Measurements from ENCODE around the gene SLC11A2. TPM values are rescaled to one million over a fixed set of nuclear protein-coding genes. Genes with fewer than 3 reads are reported as not detected.

SLC11A2 gene
- total and polyA plus RNA-seq, 9 of the 15 experiments (the other 6 are each of a cell fraction or from before 2014, with no cell fraction given), result 21.1 to 54.0 (median 32.9) TPM

DNA sequence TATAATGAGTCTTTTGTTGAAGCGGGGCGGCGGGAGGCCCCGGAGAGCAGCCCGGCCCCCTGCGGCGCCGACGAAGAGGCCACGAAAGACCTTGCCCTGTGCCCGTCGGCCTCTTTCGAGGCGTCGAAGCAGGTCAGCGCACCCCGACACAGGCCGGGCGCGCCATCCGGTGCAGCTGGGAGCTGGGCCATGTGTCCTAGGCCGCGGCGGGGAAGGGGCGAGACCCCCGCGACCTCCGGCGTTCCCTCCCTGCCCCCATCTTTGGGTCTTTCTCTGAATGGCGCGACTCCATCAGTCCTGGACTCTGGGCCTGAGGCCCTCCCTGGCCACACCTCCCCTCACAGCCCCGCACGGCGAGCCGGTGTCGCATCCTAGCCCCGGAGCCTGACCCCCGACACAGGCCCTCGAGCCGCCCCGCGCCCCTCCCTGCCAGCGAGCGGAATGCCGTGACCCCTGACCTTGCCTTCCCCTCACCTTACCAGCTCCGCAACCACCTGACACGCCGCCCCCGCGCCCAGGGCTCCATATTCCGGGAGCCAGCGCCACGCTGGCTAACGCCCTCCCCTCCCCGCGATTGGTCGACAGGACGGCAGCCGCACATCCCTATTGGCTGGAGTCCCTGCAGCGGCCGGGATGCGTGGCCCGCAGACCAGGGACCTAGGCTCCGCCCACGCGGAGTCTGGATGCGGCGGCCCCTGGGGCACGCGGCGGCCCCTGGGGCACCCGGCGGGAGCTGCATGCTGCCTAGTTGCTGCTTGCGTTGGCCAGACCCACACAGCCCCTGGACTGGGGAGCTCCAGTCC is at the start of gene SLC11A2 (continued):
- no peak for TF ChIP-seq EWSR1 (IDR thresholded peaks at IDR 0.05; ENCODE audit: borderline replicate concordance, low read depth, partially characterized antibody)
- no peak for TF ChIP-seq RFX7 (CRISPR knock-in tag; IDR thresholded peaks at IDR 0.05)
- TF ChIP-seq, protein P1, sequence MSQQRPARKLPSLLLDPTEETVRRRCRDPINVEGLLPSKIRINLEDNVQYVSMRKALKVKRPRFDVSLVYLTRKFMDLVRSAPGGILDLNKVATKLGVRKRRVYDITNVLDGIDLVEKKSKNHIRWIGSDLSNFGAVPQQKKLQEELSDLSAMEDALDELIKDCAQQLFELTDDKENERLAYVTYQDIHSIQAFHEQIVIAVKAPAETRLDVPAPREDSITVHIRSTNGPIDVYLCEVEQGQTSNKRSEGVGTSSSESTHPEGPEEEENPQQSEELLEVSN (IDR thresholded peaks at IDR 0.05; ENCODE audit: borderline replicate concordance in 1 of 2, extremely low read depth in 1 of 2, insufficient read depth in 1 of 2, insufficient read length in 1 of 2, low read depth in 1 of 2, low read length in 1 of 2, poor library complexity in 1 of 2, severe bottlenecking in 1 of 2), result peak; percentile 90 to 95
- TF ChIP-seq, protein P2, sequence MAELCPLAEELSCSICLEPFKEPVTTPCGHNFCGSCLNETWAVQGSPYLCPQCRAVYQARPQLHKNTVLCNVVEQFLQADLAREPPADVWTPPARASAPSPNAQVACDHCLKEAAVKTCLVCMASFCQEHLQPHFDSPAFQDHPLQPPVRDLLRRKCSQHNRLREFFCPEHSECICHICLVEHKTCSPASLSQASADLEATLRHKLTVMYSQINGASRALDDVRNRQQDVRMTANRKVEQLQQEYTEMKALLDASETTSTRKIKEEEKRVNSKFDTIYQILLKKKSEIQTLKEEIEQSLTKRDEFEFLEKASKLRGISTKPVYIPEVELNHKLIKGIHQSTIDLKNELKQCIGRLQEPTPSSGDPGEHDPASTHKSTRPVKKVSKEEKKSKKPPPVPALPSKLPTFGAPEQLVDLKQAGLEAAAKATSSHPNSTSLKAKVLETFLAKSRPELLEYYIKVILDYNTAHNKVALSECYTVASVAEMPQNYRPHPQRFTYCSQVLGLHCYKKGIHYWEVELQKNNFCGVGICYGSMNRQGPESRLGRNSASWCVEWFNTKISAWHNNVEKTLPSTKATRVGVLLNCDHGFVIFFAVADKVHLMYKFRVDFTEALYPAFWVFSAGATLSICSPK (IDR thresholded peaks at IDR 0.05; ENCODE audit: borderline replicate concordance), result no peak
- peak; percentile 18; the same call in 1 of the 2 replicates for TF ChIP-seq ZNF12 (CRISPR knock-in tag; IDR thresholded peaks at IDR 0.05)
- no peak for TF ChIP-seq MAFK (IDR thresholded peaks at IDR 0.05; ENCODE audit: low read length)
- TF ChIP-seq SIN3B (IDR thresholded peaks at IDR 0.05; ENCODE audit: low read depth), result peak; percentile 25; the same call in 1 of the 2 replicates
- TF ChIP-seq, protein P3, sequence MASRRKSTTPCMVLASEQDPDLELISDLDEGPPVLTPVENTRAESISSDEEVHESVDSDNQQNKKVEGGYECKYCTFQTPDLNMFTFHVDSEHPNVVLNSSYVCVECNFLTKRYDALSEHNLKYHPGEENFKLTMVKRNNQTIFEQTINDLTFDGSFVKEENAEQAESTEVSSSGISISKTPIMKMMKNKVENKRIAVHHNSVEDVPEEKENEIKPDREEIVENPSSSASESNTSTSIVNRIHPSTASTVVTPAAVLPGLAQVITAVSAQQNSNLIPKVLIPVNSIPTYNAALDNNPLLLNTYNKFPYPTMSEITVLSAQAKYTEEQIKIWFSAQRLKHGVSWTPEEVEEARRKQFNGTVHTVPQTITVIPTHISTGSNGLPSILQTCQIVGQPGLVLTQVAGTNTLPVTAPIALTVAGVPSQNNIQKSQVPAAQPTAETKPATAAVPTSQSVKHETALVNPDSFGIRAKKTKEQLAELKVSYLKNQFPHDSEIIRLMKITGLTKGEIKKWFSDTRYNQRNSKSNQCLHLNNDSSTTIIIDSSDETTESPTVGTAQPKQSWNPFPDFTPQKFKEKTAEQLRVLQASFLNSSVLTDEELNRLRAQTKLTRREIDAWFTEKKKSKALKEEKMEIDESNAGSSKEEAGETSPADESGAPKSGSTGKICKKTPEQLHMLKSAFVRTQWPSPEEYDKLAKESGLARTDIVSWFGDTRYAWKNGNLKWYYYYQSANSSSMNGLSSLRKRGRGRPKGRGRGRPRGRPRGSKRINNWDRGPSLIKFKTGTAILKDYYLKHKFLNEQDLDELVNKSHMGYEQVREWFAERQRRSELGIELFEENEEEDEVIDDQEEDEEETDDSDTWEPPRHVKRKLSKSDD (conservative IDR thresholded peaks at IDR 0.05; ENCODE audit: low read length), result no peak
- no peak for TF ChIP-seq CBX2 (IDR thresholded peaks at IDR 0.05; ENCODE audit: insufficient read depth, low read length, poor library complexity, severe bottlenecking)
- peak; percentile 91 for TF ChIP-seq NFYB (IDR thresholded peaks at IDR 0.05; ENCODE audit: extremely low read depth, insufficient read length)
- TF ChIP-seq, protein P4, sequence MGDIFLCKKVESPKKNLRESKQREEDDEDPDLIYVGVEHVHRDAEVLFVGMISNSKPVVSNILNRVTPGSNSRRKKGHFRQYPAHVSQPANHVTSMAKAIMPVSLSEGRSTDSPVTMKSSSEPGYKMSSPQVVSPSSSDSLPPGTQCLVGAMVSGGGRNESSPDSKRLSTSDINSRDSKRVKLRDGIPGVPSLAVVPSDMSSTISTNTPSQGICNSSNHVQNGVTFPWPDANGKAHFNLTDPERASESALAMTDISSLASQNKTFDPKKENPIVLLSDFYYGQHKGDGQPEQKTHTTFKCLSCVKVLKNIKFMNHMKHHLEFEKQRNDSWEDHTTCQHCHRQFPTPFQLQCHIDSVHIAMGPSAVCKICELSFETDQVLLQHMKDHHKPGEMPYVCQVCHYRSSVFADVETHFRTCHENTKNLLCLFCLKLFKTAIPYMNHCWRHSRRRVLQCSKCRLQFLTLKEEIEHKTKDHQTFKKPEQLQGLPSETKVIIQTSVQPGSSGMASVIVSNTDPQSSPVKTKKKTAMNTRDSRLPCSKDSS (IDR thresholded peaks at IDR 0.05; ENCODE audit: low read depth, partially characterized antibody), result no peak
- TF ChIP-seq RBM25 (IDR thresholded peaks at IDR 0.05; ENCODE audit: low read depth, low read length, severe bottlenecking), result peak; percentile 99
- TF ChIP-seq, protein P5, sequence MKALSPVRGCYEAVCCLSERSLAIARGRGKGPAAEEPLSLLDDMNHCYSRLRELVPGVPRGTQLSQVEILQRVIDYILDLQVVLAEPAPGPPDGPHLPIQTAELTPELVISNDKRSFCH (CRISPR knock-in tag; IDR thresholded peaks at IDR 0.05), result no peak
- TF ChIP-seq, protein P5 (tag; IDR thresholded peaks at IDR 0.05), result no peak
- TF ChIP-seq ZNF445 (CRISPR knock-in tag; IDR thresholded peaks at IDR 0.05; ENCODE audit: low read depth), result no peak
- peak; percentile 79 to 82 for TF ChIP-seq MAZ (CRISPR knock-in tag; conservative IDR thresholded peaks at IDR 0.05 in 1 of 2, IDR thresholded peaks at IDR 0.05 in 1 of 2)
